H7 (cell line): ENCODE measurements around the gene FHIT. TPM values are rescaled to one million over a fixed set of nuclear protein-coding genes. Genes with fewer than 3 reads are reported as not detected.
"Not testable (repeated sequence)": the region's sequence is repeated elsewhere in the genome, so short reads cannot be mapped to it uniquely, and the experiment has no call there.

Source experiments
- DNase-seq: peaks from one replicate; pipeline ENCODE4 v3.0.0; 2012
- H3K27me3 ChIP-seq: 2 replicates; pipeline ENCODE4 v1.6.0; 2011; ENCODE audit warnings: mild to moderate bottlenecking, low read length; ENCODE audit not compliant: control insufficient read depth, insufficient read depth
- H3K36me3 ChIP-seq: replicated peaks from 2 replicates; pipeline ENCODE4 v1.5.1; 2011; ENCODE audit warnings: low read length; ENCODE audit not compliant: control insufficient read depth, insufficient read depth
- H3K4me3 ChIP-seq: 2 replicates; pipeline ENCODE4 v1.5.1; 2011; ENCODE audit warnings: low read depth, mild to moderate bottlenecking, control low read depth, low read length, moderate library complexity; ENCODE audit not compliant: insufficient read depth
- total RNA-seq: library from RNA; depleted of rRNA; stranded (reverse); fragments of >200 nt; shearing (Covaris generic); gene quantifications from 2 replicates; pipeline ENCODE4 v1.2.3, GENCODE V29; 2014

FHIT gene
- total RNA-seq, 1 experiment from 2014 or later, result 2.1 TPM

DNA sequence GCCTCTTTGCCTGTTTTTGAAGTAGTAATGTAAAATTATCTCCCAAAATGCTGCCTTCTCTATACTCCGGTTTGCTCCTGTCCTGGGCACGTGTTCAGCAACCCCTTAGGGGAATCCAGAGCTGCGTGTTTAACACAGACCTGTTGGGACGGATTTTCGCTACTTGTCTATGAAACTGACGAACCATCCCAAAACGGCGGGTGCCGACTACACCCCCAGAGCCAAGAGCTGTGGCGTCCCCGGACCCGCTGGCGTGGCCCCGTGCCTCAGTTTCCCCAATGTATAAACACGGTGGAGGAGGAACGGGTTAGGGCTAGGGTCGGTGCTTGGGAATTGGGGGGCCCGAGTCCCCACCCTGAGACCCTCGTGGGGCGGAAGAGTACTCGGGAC, 473 bp downstream of the FHIT start:
- no peak for DNase-seq
- Histone ChIP-seq H3K27me3 (no peaks in the 10 kb centered on the region), H3K4me3 (peak overlapping the region; percentile 65), H3K36me3 (no peaks in the 10 kb centered on the region)

DNA sequence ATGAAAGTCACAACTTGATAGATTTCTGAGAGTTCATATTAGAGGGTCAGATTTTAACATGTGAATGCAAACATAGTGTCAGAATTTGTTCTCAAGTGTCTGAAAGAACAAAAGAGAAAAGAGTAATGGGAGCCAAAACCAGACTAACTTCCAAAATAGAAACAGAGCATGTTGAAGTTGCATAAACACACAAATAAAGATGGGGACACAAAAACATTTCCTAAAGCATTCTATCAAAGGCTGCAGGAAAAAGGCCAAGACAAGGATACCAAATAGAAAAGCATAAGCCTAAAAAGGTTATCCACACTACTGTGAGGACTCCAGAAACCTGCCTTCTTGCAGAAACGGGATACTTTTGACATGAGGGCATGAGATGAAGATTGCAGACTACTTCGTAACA, 2.8 kb downstream of the FHIT start:
- no peaks in the 10 kb centered on the region for H3K27me3 ChIP-seq
- H3K4me3 ChIP-seq, result no peak overlapping the region
- no peaks in the 10 kb centered on the region for H3K36me3 ChIP-seq
- no peak for DNase-seq

DNA sequence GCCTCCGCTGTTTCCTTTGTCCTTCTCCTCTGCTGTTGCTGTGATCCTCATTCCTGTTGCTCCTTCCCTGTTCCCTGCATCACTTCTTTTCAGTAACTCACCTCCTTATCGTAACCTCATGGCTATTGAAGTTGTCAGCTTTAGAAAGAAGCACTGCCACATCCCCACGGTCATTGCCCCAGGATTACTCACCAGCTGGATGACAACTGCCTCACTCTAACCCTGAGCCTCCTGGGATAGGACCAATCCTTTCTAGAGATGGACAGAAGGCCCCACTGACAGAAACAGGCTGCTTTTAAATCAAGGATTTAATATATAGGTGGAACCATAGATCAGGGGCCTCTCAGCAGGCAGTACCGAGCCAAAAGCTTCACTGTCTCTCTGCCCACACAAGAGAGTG, 4.1 kb downstream of the FHIT start:
- no peak for DNase-seq
- no peaks in the 10 kb centered on the region for H3K27me3 ChIP-seq
- no peaks in the 10 kb centered on the region for H3K36me3 ChIP-seq
- no peak overlapping the region for H3K4me3 ChIP-seq

DNA sequence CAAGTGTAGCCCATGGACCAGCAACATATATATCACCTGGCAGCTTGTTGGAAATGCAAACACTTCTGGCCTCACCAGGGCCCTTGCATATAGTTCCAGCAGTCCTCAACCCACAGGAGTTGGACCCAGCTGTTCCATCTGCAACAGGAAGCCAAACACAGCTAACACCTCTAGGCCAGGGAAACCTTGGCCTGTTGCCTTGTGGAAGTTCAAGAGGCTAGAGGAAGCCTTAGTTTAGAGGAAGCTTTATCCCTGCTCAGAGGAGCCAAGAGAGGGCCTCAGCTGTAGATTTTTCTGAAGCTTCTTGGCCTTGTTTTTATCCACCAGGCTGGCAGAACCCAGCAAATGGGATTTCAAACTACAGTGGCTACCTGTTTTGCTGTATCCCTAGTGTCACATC, 11.4 kb downstream of the FHIT start:
- H3K4me3 ChIP-seq, result no peak overlapping the region
- H3K36me3 ChIP-seq, result no peaks in the 10 kb centered on the region

DNA sequence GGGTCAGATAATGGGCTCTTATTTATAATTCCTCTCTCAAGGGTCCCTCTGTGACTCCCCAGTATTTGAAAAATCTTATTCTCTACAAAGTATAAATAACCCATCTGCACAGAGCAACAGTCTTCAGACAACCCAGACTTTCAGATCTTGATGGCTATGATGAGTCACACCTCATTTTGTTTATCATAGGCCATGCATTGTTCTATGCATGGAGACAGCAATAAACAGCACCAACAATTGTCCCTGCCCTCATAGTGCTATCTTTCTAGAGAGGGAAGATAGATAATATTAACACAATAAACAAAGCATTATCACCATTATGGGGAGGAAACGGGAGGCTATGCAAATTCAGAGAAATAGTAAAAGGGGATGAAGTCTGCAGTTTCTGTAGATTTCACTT, 13.4 kb downstream of the FHIT start:
- Histone ChIP-seq H3K4me3 (no peak overlapping the region), H3K36me3 (no peaks in the 10 kb centered on the region)

More for the DNA sequence above, 11.4 kb downstream of the FHIT start:
- no peaks in the 10 kb centered on the region for H3K27me3 ChIP-seq
- no peak for DNase-seq

DNA sequence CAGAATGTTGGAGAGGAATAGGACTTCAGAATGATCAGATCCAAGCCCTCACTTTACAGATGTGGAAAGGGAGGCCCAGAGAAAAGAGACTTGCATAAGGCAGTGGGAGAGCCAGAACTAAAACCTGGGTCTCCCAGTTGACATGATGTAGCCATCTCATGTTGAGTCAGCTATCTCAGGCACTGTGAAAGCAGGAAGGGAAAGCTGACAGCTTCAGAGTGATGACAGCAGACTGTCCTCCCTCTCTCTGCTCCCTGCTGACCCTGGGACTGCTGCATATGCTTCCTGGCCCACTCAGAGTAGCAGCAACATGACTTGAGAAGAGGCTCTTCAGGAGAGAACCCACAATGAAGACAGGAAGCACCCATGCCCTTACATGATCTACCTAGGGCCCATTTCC, 14.7 kb downstream of the FHIT start:
- DNase-seq, result no peak

More for the DNA sequence above, 13.4 kb downstream of the FHIT start:
- DNase-seq, result no peak
- no peaks in the 10 kb centered on the region for H3K27me3 ChIP-seq

DNA sequence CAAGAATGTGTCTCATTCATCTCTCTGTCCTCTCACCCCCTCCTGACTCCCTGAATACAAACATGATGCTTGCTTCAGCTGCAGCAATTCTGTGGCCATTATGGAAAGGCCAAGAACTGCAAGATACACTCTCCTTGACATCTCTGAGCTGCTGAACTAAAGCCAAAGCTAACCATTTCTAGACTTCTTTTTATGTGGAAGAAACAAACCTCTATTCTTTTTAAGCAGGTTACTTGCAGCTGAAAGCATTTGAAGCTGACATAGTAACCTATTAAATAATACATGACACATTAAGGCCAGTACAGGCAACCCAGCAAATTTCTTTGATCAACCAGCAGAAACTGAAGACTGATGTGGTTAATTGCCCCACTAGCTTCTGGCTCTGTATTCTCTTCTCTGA, 17.5 kb downstream of the FHIT start:
- Histone ChIP-seq H3K4me3 (no peak overlapping the region), H3K27me3 (no peaks in the 10 kb centered on the region), H3K36me3 (no peaks in the 10 kb centered on the region)
- DNase-seq, result no peak

More for the DNA sequence above, 14.7 kb downstream of the FHIT start:
- Histone ChIP-seq H3K4me3 (no peak overlapping the region), H3K36me3 (no peaks in the 10 kb centered on the region), H3K27me3 (no peaks in the 10 kb centered on the region)

DNA sequence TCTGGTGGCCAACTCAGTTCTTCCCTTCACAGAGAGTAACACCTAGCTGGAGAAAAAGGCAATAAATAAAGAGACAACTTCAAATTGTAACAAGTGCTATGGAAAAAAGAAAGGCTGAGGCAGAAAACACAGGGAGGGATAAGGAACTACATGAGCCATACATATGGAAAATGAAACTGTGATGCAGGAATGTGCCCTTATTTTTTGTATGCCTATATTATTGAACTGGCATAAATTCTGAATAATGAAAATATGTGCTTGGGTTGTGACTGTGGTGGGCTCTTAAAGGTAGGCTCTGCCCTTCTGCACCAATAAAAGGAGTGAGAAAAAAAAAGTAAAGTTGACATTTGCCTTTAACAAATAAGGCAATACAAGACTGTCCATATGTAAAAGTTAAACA, 19.6 kb downstream of the FHIT start:
- DNase-seq, result no peak
- no peaks in the 10 kb centered on the region for H3K27me3 ChIP-seq
- no peak overlapping the region for H3K4me3 ChIP-seq
- no peaks in the 10 kb centered on the region for H3K36me3 ChIP-seq

DNA sequence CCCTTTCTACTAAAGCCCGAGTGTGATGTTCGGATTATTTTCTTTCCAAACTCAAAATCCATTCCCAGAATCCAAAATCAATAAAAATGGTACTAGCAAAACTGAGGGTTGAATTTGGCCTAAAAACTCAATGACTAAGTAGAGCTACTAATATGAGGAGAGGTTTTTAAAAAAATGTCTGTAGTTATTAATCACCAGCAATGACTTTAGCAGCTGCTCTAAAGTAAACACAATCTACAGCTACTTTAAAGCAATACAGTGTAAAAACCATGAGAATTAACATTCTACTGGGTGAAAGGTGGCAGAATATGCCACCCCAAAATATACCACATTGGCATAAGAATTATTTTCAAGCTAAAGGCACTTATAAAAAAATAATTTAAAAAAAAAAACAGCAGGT, 23.5 kb downstream of the FHIT start:
- DNase-seq, result no peak
- Histone ChIP-seq H3K27me3 (no peaks in the 10 kb centered on the region), H3K36me3 (no peaks in the 10 kb centered on the region), H3K4me3 (no peak overlapping the region)

DNA sequence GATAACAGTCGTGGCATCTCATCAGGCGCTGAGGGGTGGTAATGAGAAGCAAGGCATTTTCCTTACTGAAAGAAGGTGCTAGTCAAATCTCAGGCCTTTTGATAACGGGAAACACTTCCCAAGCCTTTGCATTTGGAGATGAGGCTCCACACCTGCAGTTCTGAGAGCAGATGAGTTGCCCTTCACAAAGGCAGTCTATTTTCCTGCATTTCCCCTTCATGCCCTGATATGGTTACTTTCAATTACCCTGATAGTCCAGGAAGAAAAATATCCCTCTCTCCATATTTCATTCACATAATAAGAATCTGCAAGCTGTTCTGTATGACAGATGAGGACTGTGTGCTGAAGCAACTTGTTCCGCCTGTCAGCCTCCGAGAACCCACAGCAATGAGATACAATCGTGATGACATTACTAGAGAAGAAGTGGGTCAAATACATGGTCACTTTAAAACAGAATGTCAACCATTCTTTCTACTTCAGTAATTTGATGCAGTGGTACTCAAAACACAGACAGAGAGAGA, 25.0 kb downstream of the FHIT start:
- Histone ChIP-seq H3K27me3 (no peaks in the 10 kb centered on the region), H3K4me3 (no peak overlapping the region), H3K36me3 (no peaks in the 10 kb centered on the region)
- DNase-seq, result no peak

DNA sequence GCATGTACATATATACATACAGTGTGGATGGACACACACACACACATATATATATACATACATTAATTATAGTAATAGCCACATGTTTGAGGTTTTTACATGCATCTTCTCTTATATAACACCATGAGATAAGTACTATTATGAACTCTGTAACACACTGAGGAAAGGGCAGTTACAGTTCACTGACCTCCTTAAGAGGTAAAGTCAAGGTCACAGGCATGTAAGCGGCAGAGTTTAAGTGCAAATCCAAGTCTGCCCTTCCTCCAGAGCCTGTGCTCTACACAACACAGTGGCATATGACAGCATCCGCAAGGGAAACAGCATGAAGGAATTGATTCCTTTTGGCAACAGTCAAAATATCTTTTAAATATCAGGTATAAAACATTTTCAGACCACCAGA, 26.4 kb downstream of the FHIT start:
- H3K36me3 ChIP-seq, result no peaks in the 10 kb centered on the region
- no peak for DNase-seq
- H3K4me3 ChIP-seq, result no peak overlapping the region
- no peaks in the 10 kb centered on the region for H3K27me3 ChIP-seq

DNA sequence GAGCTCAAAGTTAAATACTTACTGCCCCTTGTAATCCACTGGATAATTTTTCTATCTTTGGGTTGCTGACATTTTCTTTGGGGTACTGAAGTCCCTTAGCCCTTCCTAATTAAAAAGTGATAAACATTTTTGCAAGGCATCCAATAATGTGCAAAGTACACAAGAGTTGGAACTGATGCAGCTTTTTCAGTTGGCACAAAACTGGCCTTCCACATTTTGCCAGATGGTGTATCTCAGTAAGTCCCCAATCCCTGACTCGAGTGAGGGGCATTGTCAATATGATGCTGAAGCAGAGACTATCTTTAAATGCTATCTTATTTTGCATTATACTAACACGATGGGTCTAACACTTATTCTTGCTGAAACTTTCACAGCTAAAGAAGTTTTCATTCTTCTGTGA, 27.8 kb downstream of the FHIT start:
- no peak overlapping the region for H3K4me3 ChIP-seq
- no peak for DNase-seq
- H3K27me3 ChIP-seq, result no peaks in the 10 kb centered on the region
- H3K36me3 ChIP-seq, result no peaks in the 10 kb centered on the region

DNA sequence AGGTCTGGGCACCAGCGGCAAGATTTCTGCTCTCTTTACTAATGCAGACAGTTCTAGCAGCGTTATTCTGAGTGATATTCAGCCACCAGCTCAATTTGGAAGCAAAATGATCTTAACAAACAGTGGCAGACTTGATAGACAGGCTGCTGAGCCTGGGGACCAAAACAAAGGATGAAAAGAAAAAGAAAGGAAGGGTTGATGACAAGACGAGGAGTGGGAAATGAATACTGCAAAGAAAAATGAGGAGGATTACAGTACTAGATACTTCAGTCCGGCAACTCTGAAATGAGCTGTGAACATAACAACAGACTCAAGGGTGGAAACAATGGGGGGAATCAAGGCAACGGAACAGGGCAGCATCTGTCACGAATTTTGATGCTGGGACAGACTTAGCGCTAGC, 28.8 kb downstream of the FHIT start:
- no peak for DNase-seq
- Histone ChIP-seq H3K4me3 (no peak overlapping the region), H3K27me3 (no peaks in the 10 kb centered on the region), H3K36me3 (no peaks in the 10 kb centered on the region)

DNA sequence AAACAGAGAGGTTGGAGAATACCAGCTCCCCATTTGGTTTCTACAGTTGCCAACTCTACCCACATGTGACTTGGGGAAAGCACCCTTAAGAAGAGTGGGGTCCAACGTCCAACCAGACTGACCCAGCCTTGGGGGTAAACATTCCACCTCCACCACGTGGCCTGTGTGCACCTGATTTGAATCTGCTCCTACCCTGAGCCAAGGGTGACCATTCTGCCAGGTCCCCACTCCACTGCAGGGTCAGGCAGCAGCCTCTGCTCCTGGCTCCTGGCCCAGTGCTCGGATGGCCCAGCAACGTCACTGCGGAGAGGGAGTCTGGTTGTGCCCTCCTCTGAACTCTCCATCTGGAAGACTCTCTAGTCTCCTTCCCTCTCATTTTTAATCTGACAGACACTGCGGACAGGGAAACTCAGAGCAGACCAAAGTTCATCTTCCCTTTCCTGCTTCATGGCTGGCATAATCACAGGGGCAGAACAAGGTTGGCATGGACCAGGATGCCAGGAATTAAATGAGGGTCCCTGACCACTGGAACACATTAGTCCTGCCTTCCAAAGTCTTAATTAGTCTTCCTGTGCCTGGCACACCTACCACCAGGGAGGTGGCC, 29.4 kb downstream of the FHIT start:
- H3K4me3 ChIP-seq, result no peak overlapping the region
- H3K36me3 ChIP-seq, result no peaks in the 10 kb centered on the region
- H3K27me3 ChIP-seq, result no peaks in the 10 kb centered on the region
- DNase-seq, result no peak

DNA sequence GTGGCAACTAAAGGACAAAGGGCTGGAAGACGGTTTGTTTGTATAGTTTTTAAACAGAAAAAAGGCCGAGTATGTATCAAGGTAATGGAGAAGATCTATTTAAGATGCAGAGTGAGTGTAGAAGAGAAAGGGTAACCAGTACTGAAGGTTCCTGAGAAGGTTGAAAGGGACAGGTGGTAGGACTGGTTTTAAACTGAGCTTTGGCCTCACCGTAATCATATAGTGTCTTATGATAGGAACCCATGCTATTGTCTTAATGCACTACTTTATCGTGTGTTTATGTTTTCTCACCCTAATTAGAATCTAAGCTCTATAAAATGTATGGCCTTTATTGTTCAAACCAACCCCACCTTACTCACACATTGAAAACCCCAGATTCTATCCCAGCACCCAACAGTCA, 32.7 kb downstream of the FHIT start:
- no peak for DNase-seq
- Histone ChIP-seq H3K36me3 (no peaks in the 10 kb centered on the region), H3K27me3 (no peaks in the 10 kb centered on the region), H3K4me3 (no peak overlapping the region)

DNA sequence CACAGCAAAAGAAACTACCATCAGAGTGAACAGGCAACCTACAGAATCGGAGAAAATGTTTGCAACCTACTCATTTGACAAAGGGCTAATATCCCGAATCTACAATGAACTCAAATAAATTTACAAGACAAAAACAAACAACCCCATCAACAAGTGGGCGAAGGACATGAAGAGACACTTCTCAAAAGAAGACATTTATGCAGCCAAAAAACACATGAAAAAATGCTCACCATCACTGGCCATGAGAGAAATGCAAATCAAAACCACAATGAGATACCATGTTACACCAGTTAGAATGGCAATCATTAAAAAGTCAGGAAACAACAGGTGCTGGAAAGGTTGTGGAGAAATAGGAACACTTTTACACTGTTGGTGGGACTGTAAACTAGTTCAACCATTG, 35.1 kb downstream of the FHIT start:
- not testable (repeated sequence) for H3K4me3 ChIP-seq, DNase-seq, H3K27me3 ChIP-seq, H3K36me3 ChIP-seq
